ENCODE measurements around the gene IGFBP5.

Gene IGFBP5

GRCh38 chr2:216689397-216689796, 6.0 kb downstream of the IGFBP5 start:
- Histone ChIP-seq H3K4me3 (ENCODE audit: insufficient read depth, low read length, poor library complexity, severe bottlenecking) (no peak overlapping the region), H3K9ac (ENCODE audit: low read length) (no peak overlapping the region), H3K79me2 (ENCODE audit: insufficient read depth, low read length) (no peaks in the 10 kb centered on the region), H3K4me2 (ENCODE audit: low read depth, low read length, poor library complexity, severe bottlenecking) (no peak overlapping the region), H3F3A (ENCODE audit: insufficient read depth) (no peaks in the 10 kb centered on the region), H3K27ac (ENCODE audit: low read depth, low read length) (no peak overlapping the region), H3K36me3 (ENCODE audit: low read length) (no peaks in the 10 kb centered on the region), H3K9me3 (ENCODE audit: insufficient read depth, low read length) (no peaks in the 10 kb centered on the region), H3K9me2 (replicated peaks; ENCODE audit: insufficient read depth, low read length) (no peaks in the 10 kb centered on the region), H4K20me1 (ENCODE audit: low read depth, low read length) (no peaks in the 10 kb centered on the region), H2AFZ (ENCODE audit: low read depth, low read length, severe bottlenecking) (no peak overlapping the region), H3K27me3 (ENCODE audit: low read length) (no peaks in the 10 kb centered on the region)
- TF ChIP-seq CTCF (IDR thresholded peaks at IDR 0.05; ENCODE audit: insufficient read depth, low read length, poor library complexity, severe bottlenecking): no peak
- TF ChIP-seq EZH2phosphoT487 (conservative IDR thresholded peaks at IDR 0.05; ENCODE audit: low read length): no peak

- no peaks in the 10 kb centered on the region for H3K36me3 ChIP-seq (ENCODE audit: low read length)
- no peak overlapping the region for H3K4me3 ChIP-seq (ENCODE audit: insufficient read depth, low read length, poor library complexity, severe bottlenecking)
Measured at GRCh38 chr2:216688731-216689340, 6.5 kb downstream of the IGFBP5 start.

DNA sequence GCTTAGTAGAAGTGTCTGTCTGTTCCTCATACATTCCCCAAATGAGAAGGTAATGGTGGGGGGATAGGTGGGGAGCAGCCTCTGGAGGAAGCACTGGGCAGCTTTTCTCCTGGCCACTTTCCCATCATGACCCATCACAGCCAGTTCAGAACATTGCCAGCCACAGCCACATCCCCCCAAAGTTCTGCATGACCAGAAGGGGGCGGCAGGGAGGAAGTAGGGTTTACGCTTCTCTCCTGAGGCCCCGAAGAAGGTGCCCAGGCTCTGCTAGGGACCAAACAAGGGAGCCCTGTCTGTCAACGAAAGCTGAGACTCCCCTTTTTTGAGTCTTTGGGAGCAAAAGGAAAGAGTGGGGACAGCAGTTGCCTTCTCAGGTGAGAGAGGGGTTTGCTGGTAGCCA, 7.7 kb downstream of the IGFBP5 start:
- Histone ChIP-seq H3K27ac (ENCODE audit: low read depth, low read length) (no peak overlapping the region), H3K4me3 (ENCODE audit: insufficient read depth, low read length, poor library complexity, severe bottlenecking) (no peak overlapping the region), H3K9me2 (replicated peaks; ENCODE audit: insufficient read depth, low read length) (no peaks in the 10 kb centered on the region), H3K9me3 (ENCODE audit: insufficient read depth, low read length) (no peaks in the 10 kb centered on the region), H3K9ac (ENCODE audit: low read length) (no peak overlapping the region), H3F3A (ENCODE audit: insufficient read depth) (no peaks in the 10 kb centered on the region), H3K79me2 (ENCODE audit: insufficient read depth, low read length) (no peaks in the 10 kb centered on the region), H3K27me3 (ENCODE audit: low read length) (no peaks in the 10 kb centered on the region), H2AFZ (ENCODE audit: low read depth, low read length, severe bottlenecking) (no peak overlapping the region), H4K20me1 (ENCODE audit: low read depth, low read length) (no peaks in the 10 kb centered on the region), H3K36me3 (ENCODE audit: low read length) (no peaks in the 10 kb centered on the region), H3K4me2 (ENCODE audit: low read depth, low read length, poor library complexity, severe bottlenecking) (no peak overlapping the region)
- TF ChIP-seq CTCF (IDR thresholded peaks at IDR 0.05; ENCODE audit: insufficient read depth, low read length, poor library complexity, severe bottlenecking) (peak; percentile 42), EZH2phosphoT487 (conservative IDR thresholded peaks at IDR 0.05; ENCODE audit: low read length) (no peak)

More at GRCh38 chr2:216688731-216689340, 6.5 kb downstream of the IGFBP5 start:
- Histone ChIP-seq H3K27me3 (ENCODE audit: low read length) (no peaks in the 10 kb centered on the region), H3F3A (ENCODE audit: insufficient read depth) (no peaks in the 10 kb centered on the region), H3K27ac (ENCODE audit: low read depth, low read length) (no peak overlapping the region), H3K9me3 (ENCODE audit: insufficient read depth, low read length) (no peaks in the 10 kb centered on the region), H3K79me2 (ENCODE audit: insufficient read depth, low read length) (no peaks in the 10 kb centered on the region), H3K4me2 (ENCODE audit: low read depth, low read length, poor library complexity, severe bottlenecking) (no peak overlapping the region), H3K9ac (ENCODE audit: low read length) (no peak overlapping the region), H3K9me2 (replicated peaks; ENCODE audit: insufficient read depth, low read length) (no peaks in the 10 kb centered on the region), H4K20me1 (ENCODE audit: low read depth, low read length) (no peaks in the 10 kb centered on the region), H2AFZ (ENCODE audit: low read depth, low read length, severe bottlenecking) (no peak overlapping the region)
- no peak for TF ChIP-seq EZH2phosphoT487 (conservative IDR thresholded peaks at IDR 0.05; ENCODE audit: low read length)
- TF ChIP-seq CTCF (IDR thresholded peaks at IDR 0.05; ENCODE audit: insufficient read depth, low read length, poor library complexity, severe bottlenecking): no peak
